Activated T-cell treated with anti-CD3 and anti-CD28 coated beads, Interleukin-2, amount 50 U/mL, for 72 hours (primary cell): Measurements from ENCODE around the gene ITGB5. TPM values are rescaled to one million over a fixed set of nuclear protein-coding genes. Genes with fewer than 3 reads are reported as not detected.

Experiments
- ATAC-seq, 2 donors: fragments of 150-1000 bp; cut with Tn5 transposase; replicated peaks in 1 of 2; 2 replicates each; pipeline ENCODE4 v1.10.0; 2021; ENCODE audit warnings: moderate library complexity in 2 of 2, mild to moderate bottlenecking in 1 of 2
- DNase-seq, 2 donors: peaks; one replicate each; pipeline ENCODE4 v3.0.0; 2021 to 2022; ENCODE audit warnings: mixed read lengths in 1 of 2
- H3K27ac Mint-ChIP-seq: one replicate; pipeline ENCODE4 v1.8.0; 2022; ENCODE audit warnings: mild to moderate bottlenecking, moderate library complexity, mixed read lengths
- H3K27me3 Mint-ChIP-seq: one replicate; pipeline ENCODE4 v1.8.0; 2022; ENCODE audit warnings: low read depth, mixed read lengths
- H3K36me3 Mint-ChIP-seq, 2 donors: one replicate each; pipeline ENCODE4 v1.8.0; 2022; ENCODE audit warnings: mixed read lengths in 2 of 2, mild to moderate bottlenecking in 1 of 2; ENCODE audit not compliant: insufficient read depth in 2 of 2
- H3K4me1 Mint-ChIP-seq: one replicate; pipeline ENCODE4 v1.8.0; 2022; ENCODE audit warnings: low read depth, mixed read lengths
- H3K4me3 Mint-ChIP-seq, 2 donors: one replicate each; pipeline ENCODE4 v1.8.0; 2022; ENCODE audit warnings: mild to moderate bottlenecking in 2 of 2, mixed read lengths in 2 of 2, moderate library complexity in 2 of 2
- H3K9me3 Mint-ChIP-seq, 2 donors: one replicate each; pipeline ENCODE4 v1.8.0; 2022; ENCODE audit warnings: mixed read lengths in 2 of 2
- total RNA-seq, 2 donors: library from RNA; stranded (reverse); gene quantifications; one replicate each; pipeline ENCODE4 v1.2.3, GENCODE V29; 2022

Gene ITGB5
- total RNA-seq, 2 donors from 2014 or later, result 0.65 to 1.6 TPM

- Mint-ChIP-seq H3K4me3 (no peak overlapping the region), H3K27ac (no peak overlapping the region), H3K27me3 (peaks cover 10% of the 10 kb centered on the region), H3K36me3 (no peaks in the 10 kb centered on the region), H3K9me3 (no peaks in the 10 kb centered on the region), H3K4me1 (no peaks in the 10 kb centered on the region)
- DNase-seq (no peak), ATAC-seq (no peak)
Measured at GRCh38 chr3:124867511-124867910, 19.7 kb downstream of the ITGB5 start.

GRCh38 chr3:124862006-124862405 lies 25.2 kb downstream of the ITGB5 start:
- Mint-ChIP-seq H3K4me3 (no peak overlapping the region), H3K27me3 (peaks cover 2% of the 10 kb centered on the region), H3K36me3 (no peaks in the 10 kb centered on the region), H3K4me1 (no peaks in the 10 kb centered on the region), H3K27ac (no peak overlapping the region), H3K9me3 (no peaks in the 10 kb centered on the region)
- DNase-seq, result no peak
- no peak for ATAC-seq

GRCh38 chr3:124861041-124861440 lies 26.1 kb downstream of the ITGB5 start:
- ATAC-seq (no peak), DNase-seq (no peak)
- Mint-ChIP-seq H3K4me1 (no peaks in the 10 kb centered on the region), H3K27me3 (peaks cover 1% of the 10 kb centered on the region), H3K4me3 (no peak overlapping the region), H3K9me3 (no peaks in the 10 kb centered on the region), H3K36me3 (no peaks in the 10 kb centered on the region), H3K27ac (no peak overlapping the region)

DNA sequence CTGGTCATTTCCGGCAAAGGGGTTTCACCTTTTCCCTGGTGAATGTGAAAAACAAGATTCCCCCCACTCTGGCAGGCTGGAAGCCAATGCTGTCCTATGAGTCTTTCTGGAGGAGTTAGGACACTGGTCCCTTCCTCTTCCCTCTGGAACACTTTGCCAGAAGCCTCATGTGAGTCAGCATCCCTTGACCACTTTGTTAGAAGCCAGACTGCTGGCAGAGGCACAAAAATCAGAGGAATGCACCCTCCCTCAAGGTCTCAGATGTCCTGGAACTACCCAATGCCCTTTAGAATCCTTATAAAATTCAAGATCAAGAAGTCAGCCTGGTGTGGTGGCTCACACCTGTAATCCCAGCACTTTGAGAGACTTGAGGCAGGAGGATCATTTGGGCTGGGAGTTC lies 26.6 kb downstream of the ITGB5 start:
- Mint-ChIP-seq H3K4me3 (no peak overlapping the region), H3K9me3 (no peaks in the 10 kb centered on the region), H3K27me3 (peaks cover 6% of the 10 kb centered on the region), H3K36me3 (no peaks in the 10 kb centered on the region), H3K4me1 (no peaks in the 10 kb centered on the region), H3K27ac (no peak overlapping the region)
- DNase-seq (no peak), ATAC-seq (no peak)

DNA sequence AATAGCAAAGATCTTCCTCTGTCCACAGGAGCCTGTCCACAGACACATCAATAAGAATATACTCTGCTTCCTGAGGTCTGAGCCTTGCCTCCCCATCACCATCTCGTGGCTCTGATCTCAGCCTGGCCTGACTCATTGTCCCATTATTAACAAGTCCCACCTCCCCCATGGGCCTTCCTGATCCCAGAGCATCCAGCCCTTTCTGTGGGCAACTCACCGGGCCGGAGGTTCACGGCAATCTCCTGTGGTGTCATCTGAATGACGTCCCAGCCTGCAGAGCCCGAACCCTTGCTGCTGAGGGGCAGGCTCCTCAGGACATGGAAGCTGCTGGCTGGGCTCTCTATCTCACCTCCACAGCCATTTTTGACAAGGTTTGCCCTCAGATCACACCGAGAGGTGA lies 28.1 kb downstream of the ITGB5 start:
- Mint-ChIP-seq H3K4me3 (no peak overlapping the region), H3K36me3 (no peaks in the 10 kb centered on the region), H3K4me1 (no peaks in the 10 kb centered on the region), H3K27ac (no peak overlapping the region), H3K27me3 (peaks cover 9% of the 10 kb centered on the region), H3K9me3 (no peaks in the 10 kb centered on the region)
- DNase-seq, result no peak
- ATAC-seq, result no peak

DNA sequence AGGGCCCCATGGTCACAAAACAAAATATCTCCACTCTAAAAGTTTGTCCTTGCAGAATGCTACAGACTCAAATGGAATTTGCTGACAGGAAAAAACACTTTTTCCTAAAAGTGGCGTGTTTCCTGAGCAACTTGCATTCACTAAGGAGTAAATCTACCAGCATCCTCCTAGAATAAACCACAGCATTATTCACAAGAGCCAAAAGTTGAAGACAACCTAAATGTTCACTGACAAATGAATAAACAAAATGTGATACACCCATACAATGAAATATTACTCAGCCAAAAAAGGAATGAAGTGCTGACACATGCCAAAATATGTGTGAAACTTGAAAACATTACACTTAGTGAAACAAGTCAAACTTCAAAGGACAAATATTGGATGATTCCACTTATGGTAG lies 28.9 kb downstream of the ITGB5 start:
- ATAC-seq, result no peak
- H3K27ac Mint-ChIP-seq, result no peak overlapping the region

GRCh38 chr3:124856677-124857076 lies 30.5 kb downstream of the ITGB5 start:
- no peaks in the 10 kb centered on the region for H3K4me1 Mint-ChIP-seq
- no peak for DNase-seq
- no peak for ATAC-seq
- no peak overlapping the region for H3K27ac Mint-ChIP-seq
- H3K27me3 Mint-ChIP-seq, result peaks cover 9% of the 10 kb centered on the region
- H3K4me3 Mint-ChIP-seq, result no peak overlapping the region
- no peaks in the 10 kb centered on the region for H3K36me3 Mint-ChIP-seq
- H3K9me3 Mint-ChIP-seq, result no peaks in the 10 kb centered on the region

More for the DNA sequence above, 28.9 kb downstream of the ITGB5 start:
- H3K27me3 Mint-ChIP-seq, result peaks cover 9% of the 10 kb centered on the region
- no peaks in the 10 kb centered on the region for H3K9me3 Mint-ChIP-seq
- H3K36me3 Mint-ChIP-seq, result no peaks in the 10 kb centered on the region
- no peak overlapping the region for H3K4me3 Mint-ChIP-seq
- no peak for DNase-seq
- no peaks in the 10 kb centered on the region for H3K4me1 Mint-ChIP-seq

DNA sequence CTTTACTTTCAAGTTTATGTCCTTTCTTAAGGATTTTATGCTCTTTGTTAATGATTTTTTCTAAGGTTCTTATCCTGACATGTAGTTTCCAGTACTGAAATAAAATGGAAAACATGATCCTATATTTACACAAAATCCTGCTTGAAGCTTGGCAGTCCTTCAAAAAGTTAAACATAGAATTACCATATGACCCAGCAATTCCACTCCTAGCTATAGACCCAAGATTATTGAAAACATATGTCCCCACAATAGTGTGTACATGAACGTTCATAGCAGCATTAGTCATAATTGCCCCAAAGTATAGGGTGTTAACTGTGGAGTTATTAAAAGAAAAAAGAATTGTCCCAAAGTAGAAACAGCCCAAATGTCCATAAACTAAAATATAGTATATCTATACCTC lies 33.2 kb downstream of the ITGB5 start:
- no peak for DNase-seq
- no peaks in the 10 kb centered on the region for H3K4me1 Mint-ChIP-seq
- H3K27ac Mint-ChIP-seq, result no peak overlapping the region
- H3K9me3 Mint-ChIP-seq, result no peaks in the 10 kb centered on the region
- no peaks in the 10 kb centered on the region for H3K36me3 Mint-ChIP-seq
- peaks cover 14% of the 10 kb centered on the region for H3K27me3 Mint-ChIP-seq
- ATAC-seq, result no peak
- H3K4me3 Mint-ChIP-seq, result no peak overlapping the region

- Mint-ChIP-seq H3K27ac (no peak overlapping the region), H3K27me3 (peaks cover 16% of the 10 kb centered on the region), H3K36me3 (no peaks in the 10 kb centered on the region), H3K4me1 (no peaks in the 10 kb centered on the region), H3K4me3 (no peak overlapping the region), H3K9me3 (no peaks in the 10 kb centered on the region)
- DNase-seq (no peak), ATAC-seq (no peak)
Measured at GRCh38 chr3:124853446-124853845, 33.7 kb downstream of the ITGB5 start.

DNA sequence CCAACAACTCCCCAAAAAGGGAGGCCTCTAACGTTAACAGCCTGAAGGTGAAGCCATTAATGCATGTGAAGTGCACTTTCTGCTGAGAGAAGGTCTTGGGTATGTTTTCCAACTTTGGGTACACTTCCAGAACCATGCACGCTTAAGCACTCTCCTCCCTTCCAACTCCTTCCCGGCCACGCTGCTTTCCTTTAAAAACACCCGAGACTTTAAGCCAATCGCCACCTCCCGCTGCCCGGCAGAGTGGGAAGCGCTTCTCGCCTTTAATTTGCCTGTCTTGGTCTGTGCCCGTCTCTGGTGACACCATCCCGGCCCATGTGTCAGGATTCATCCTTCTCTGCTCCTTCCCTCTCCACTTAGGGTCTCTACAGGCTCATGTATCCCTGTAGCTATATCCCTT lies 35.3 kb downstream of the ITGB5 start:
- H3K27me3 Mint-ChIP-seq, result peaks cover 16% of the 10 kb centered on the region
- no peaks in the 10 kb centered on the region for H3K9me3 Mint-ChIP-seq
- no peaks in the 10 kb centered on the region for H3K36me3 Mint-ChIP-seq
- no peak overlapping the region for H3K27ac Mint-ChIP-seq
- ATAC-seq, result no peak
- DNase-seq, result no peak
- no peak overlapping the region for H3K4me3 Mint-ChIP-seq
- H3K4me1 Mint-ChIP-seq, result no peaks in the 10 kb centered on the region

DNA sequence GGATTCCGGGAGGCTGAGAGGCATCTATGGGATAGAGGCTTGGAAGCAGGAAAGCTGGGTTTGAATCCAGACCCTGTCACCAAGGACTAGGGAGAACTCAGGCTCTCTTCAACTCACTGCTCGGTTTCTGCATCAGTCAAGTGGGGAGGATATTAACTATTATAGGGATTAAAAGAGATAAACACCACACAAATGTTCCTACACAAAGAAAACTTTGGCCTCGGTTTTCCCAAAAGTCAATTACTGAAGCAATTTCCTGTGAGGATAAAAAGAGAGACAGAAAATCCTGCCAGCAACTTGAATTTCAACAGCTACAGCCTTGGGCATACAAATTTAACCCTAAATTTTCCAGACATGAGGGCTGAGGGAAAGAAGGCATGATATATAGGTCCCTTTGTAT lies 36.0 kb downstream of the ITGB5 start:
- no peak for ATAC-seq
- Mint-ChIP-seq H3K4me3 (no peak overlapping the region), H3K27me3 (peaks cover 16% of the 10 kb centered on the region), H3K9me3 (no peaks in the 10 kb centered on the region), H3K4me1 (no peaks in the 10 kb centered on the region), H3K27ac (no peak overlapping the region), H3K36me3 (no peaks in the 10 kb centered on the region)
- no peak for DNase-seq

GRCh38 chr3:124850633-124851032 lies 36.5 kb downstream of the ITGB5 start:
- no peak for ATAC-seq
- no peak for DNase-seq
- H3K4me1 Mint-ChIP-seq, result no peaks in the 10 kb centered on the region
- no peaks in the 10 kb centered on the region for H3K9me3 Mint-ChIP-seq
- H3K27me3 Mint-ChIP-seq, result peaks cover 11% of the 10 kb centered on the region
- no peaks in the 10 kb centered on the region for H3K36me3 Mint-ChIP-seq
- H3K4me3 Mint-ChIP-seq, result no peak overlapping the region
- no peak overlapping the region for H3K27ac Mint-ChIP-seq

DNA sequence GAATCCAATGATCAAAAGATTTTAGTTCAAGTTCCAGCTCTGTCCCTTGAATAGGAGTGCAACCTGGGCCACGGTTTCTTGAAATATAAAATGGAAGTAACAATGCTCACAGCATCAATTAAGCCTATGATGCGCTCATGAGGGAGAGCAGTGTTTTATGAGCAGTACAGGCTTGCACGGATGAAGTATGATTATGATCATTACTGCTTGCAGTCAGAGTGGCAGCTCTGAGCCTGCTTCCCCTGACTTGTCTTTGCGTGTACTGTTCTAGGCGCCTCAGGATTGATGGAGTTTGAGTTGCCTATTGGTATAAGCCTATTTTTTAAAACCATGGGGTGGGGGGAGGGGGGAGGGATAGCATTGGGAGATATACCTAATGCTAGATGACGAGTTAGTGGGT lies 37.0 kb downstream of the ITGB5 start:
- H3K4me3 Mint-ChIP-seq, result no peak overlapping the region
- H3K27ac Mint-ChIP-seq, result no peak overlapping the region
- H3K4me1 Mint-ChIP-seq, result no peaks in the 10 kb centered on the region
- ATAC-seq (no peak), DNase-seq (no peak)
- no peaks in the 10 kb centered on the region for H3K9me3 Mint-ChIP-seq
- H3K36me3 Mint-ChIP-seq, result no peaks in the 10 kb centered on the region
- peaks cover 7% of the 10 kb centered on the region for H3K27me3 Mint-ChIP-seq

DNA sequence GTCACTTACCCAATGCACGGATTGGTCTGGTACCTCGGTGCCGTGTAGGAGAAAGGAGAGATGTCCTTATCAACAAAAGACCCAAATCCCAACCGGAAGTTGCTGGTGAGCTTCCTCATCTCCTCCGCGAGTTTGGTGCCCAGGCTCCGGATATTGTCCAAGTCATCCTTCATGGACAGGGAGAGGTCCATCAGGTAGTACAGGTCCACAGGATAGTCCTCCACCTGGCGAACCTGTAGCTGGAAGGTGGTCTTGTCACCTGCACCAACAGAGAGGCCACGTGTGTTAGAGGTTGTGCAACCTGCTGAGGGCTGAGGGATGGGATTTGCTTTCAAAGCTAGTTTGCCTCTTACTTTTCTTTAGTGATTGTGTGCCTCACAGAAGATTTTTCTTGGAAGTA lies 38.9 kb downstream of the ITGB5 start:
- Mint-ChIP-seq H3K4me3 (no peak overlapping the region), H3K4me1 (no peaks in the 10 kb centered on the region), H3K9me3 (no peaks in the 10 kb centered on the region), H3K36me3 (no peaks in the 10 kb centered on the region), H3K27ac (no peak overlapping the region), H3K27me3 (peaks cover 7% of the 10 kb centered on the region)
- no peak for DNase-seq
- ATAC-seq, result no peak

- ATAC-seq (no peak), DNase-seq (no peak)
- peaks cover 7% of the 10 kb centered on the region for H3K27me3 Mint-ChIP-seq
- H3K36me3 Mint-ChIP-seq, result no peaks in the 10 kb centered on the region
- no peak overlapping the region for H3K27ac Mint-ChIP-seq
- no peaks in the 10 kb centered on the region for H3K9me3 Mint-ChIP-seq
- no peaks in the 10 kb centered on the region for H3K4me1 Mint-ChIP-seq
- H3K4me3 Mint-ChIP-seq, result no peak overlapping the region
Measured at GRCh38 chr3:124847863-124848262, 39.3 kb downstream of the ITGB5 start.
